GM18867 (cell line): ENCODE results near the gene HNRNPA1.
A peak's percentile ranks its signal among the peaks of the same experiment; 100 is the strongest.
"Not testable (repeated sequence)": the region's sequence is repeated elsewhere in the genome, so short reads cannot be mapped to it uniquely, and the experiment has no call there.

Source experiments
- ATAC-seq: cut with Tn5 transposase; IDR thresholded peaks from one replicate; pipeline ENCODE4 v1.9.1; 2021; ENCODE audit warnings: mild to moderate bottlenecking, moderate library complexity; ENCODE audit not compliant: unreplicated experiment

The HNRNPA1 gene

DNA sequence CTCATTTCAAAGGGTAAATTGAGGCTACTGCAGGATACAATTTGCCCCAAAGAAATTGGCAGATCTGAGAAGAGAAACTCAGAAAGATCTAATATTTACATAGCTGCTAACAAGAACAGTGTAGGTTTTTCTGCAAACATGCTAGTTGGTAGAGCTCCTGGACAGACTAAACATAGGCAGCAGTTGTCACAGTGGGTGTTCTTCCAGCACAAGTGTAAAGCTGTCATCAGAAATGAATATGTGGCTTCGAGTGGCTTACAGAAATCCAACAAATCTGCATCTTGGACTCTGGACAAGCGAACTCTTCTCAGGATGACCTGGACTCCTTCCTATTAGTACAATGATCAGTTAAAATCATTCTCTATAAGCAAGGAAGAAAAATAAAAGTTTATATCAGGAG is 6.5 kb upstream of the HNRNPA1 start:
- ATAC-seq: no peak

DNA sequence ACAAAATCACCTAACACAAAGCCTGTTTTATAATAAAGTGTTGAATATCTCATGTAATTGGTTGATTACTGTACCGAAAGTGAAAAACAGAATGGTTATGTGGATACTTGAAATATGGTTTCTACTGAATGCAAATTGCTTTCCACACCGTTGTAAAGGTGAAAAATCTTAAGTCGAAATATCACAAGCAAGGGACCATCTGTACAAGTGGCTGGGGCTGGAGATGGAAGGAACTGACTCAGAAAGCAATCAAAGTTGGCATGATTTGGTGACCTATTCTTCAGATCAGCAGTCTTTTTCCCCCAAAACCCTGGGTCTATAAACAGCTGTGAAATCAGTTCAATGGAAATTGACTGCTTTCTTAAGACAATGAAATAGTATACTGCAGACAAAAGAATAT is 4.2 kb upstream of the HNRNPA1 start:
- no peak for ATAC-seq

DNA sequence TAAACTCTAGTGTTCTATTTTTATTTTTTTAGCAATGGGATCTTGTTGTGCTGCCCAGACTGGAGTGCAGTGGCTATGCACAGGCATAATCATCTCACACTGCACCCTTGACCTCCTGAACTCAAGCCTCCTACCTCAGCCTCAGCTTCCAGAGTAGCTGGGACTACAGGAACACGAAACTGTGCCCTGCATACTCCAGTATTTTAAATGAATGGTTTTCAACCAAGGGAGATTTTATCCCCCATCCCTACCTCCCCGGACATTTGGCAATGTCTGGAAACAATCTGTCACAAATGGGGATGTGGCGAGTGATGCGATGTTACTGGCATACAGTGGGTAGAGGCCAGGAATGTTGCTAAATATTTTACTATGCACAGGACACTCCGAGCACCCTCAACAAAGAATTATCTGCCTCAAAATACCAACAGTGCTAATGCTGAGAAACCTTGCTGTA is 2.7 kb upstream of the HNRNPA1 start:
- no peak for ATAC-seq

DNA sequence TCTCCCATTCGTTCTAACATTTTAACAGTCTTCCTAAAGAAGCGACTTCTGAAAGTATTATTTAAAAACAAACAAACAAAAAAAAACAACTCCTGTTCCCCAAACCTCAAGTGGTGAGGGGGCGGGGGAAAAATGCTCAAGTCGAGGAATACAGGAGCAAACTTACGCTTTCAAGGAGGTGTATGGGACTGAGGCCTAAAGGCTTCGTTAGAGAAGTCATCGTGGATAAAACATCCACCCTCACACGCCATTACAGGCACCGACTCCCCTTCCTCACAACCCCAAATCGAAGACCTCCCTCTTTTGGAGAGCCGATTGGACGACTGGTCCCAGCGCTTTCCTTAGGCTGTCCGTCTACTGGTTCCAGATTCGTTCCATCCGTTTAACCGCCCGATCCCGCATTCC is 1.3 kb upstream of the HNRNPA1 start:
- no peak for ATAC-seq

DNA sequence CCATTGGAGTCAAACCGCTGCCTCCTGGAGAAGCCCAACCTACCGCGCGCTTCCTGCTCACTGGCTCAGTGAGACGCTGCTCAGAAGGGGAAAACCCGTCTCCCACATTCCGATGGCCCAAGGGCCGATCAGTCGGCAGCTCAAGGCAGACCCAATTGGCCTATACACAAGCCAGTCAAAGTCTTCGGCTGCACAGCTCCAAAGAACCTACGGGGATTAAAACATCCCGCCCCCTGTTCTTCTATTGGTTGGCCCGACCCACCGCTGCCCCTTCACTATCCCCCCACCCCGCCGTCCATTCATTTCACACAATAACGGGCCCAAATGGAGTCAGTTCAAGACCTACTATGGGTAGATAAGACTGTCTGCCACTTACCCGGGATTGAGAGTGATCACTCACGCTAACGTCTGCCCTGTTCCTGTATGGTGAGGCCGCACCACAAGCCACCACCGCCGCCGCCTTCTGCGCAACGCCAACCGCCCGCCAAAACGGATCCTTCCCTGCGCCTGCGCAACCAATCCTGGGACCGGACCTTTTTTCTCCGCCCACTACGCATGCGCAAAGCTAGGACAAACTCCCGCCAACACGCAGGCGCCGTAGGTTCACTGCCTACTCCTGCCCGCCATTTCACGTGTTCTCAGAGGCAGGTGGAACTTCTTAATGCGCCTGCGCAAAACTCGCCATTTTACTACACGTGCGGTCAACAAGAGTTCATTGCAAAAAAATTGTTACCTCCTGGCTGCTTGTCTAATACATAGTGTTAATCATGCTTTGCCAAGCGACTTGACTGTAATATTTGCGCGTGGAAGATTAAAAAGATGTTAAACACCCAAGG is 676 bp upstream of the HNRNPA1 start, which contains the start of gene CBX5:
Gene CBX5, minus strand, starts transcription at position 491 of the 836 bp plus-strand sequence. CDS start 22,472 bp downstream, outside the sequence.
- peak; percentile 71 for ATAC-seq

DNA sequence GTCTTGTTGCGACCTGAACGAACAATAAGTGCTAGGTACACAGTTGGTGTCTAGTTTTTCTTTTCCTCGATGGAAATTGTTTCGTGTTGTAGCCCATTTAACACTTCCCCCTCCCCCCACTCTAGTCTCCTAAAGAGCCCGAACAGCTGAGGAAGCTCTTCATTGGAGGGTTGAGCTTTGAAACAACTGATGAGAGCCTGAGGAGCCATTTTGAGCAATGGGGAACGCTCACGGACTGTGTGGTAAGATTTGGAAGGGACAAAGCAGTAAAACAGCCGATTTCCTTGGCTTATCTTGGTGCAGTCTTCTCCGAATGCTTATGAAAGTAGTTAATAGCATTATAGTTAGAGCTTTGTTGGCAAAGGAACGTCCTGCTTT is 724 bp downstream of the HNRNPA1 start:
- not testable (repeated sequence) for ATAC-seq

DNA sequence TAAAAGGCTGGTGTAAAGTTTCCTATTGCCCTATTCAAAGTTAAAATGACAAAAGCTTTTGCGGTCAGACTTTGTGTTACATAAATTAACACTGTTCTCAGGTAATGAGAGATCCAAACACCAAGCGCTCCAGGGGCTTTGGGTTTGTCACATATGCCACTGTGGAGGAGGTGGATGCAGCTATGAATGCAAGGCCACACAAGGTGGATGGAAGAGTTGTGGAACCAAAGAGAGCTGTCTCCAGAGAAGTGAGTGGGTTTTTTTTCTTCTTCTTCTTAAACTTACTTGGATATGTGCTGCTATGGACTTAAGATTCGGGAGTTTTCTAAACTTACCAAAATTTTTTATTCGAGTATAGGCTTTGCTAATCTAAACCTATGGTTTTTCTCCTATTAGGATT is 1.2 kb downstream of the HNRNPA1 start:
- ATAC-seq: not testable (repeated sequence)

DNA sequence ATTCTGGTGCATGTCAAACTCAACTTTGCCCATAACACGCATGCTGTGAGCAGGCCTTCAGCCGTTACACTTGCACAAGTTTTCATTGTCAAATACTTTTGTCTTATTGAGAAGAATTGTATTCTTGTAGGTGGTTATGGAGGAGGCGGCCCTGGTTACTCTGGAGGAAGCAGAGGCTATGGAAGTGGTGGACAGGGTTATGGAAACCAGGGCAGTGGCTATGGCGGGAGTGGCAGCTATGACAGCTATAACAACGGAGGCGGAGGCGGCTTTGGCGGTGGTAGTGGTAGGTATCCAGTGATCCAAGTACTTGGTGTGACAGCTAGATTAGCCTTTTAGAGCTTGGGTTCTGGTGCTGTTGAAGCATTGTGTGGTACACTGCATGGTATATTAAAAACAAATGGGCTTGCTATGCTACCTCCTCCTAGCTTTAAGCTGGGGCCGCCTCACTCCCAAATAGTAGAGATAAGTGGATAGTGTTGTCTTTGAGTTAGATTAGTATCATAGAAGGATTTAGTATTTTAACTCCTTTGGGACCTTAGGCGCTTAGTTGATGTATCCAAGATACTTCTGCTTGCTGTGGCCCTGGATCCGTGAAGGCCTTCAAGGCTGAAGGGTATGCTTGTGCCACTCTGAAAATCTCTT is 2.5 kb downstream of the HNRNPA1 start:
- ATAC-seq: no peak

DNA sequence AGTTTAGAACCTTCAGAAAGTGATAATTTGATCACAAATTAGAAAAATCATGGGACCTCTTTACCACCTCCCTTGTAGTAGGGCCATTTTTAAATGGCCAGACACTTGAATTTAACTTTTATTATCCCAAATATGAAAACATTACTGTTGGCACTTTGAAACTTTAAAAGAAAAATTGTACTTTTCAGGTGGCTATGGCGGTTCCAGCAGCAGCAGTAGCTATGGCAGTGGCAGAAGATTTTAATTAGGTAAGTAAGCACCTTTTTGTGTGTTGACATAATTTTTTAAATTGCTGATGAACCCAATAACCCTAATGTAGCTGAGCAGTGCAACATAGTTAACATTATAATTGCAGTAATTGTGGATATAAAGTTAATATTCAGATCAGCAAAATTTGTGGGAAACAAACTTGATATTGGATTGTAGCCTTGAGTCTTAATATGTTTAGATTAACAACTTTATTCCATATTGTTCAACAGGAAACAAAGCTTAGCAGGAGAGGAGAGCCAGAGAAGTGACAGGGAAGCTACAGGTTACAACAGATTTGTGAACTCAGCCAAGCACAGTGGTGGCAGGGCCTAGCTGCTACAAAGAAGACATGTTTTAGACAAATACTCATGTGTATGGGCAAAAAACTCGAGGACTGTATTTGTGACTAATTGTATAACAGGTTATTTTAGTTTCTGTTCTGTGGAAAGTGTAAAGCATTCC is 3.7 kb downstream of the HNRNPA1 start:
- not testable (repeated sequence) for ATAC-seq

DNA sequence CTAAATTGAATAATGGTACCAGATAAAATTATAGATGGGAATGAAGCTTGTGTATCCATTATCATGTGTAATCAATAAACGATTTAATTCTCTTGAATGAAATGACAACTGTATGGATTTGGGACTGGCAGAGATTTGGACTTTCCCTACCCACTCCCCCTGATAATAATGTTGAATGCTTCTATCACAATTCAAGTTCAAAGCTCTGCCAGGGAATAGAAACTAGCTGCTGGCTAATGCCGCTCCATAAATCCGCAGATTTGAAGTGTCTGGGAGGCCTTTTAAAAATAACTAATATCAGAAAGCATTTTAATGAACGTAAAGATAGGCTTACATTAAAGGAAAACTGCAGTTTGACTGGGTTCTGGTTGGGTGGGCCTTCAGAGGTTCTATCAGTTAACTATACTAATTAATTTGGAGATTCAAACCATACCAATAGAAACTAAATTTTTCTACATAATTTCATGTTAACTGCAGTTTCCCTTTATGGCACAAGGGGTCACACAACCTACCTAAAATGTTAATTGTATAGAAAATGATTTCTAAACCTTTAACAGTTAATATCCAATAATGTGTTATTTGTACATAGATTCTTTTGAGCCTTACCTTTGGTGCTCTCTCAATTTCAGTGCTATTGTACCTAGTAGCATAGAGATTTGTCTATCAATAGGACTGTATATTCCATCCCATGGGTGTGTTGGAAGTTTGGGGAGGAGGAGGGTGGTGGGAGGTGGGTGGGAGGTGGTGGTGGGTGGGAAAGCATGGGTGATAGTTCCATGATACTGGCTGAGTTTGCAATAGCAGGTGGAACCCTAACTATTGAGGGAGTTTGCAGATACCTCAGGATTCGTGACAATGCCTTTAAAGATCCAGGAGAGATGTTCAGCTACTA is 4.9 kb downstream of the HNRNPA1 start:
- ATAC-seq: no peak

DNA sequence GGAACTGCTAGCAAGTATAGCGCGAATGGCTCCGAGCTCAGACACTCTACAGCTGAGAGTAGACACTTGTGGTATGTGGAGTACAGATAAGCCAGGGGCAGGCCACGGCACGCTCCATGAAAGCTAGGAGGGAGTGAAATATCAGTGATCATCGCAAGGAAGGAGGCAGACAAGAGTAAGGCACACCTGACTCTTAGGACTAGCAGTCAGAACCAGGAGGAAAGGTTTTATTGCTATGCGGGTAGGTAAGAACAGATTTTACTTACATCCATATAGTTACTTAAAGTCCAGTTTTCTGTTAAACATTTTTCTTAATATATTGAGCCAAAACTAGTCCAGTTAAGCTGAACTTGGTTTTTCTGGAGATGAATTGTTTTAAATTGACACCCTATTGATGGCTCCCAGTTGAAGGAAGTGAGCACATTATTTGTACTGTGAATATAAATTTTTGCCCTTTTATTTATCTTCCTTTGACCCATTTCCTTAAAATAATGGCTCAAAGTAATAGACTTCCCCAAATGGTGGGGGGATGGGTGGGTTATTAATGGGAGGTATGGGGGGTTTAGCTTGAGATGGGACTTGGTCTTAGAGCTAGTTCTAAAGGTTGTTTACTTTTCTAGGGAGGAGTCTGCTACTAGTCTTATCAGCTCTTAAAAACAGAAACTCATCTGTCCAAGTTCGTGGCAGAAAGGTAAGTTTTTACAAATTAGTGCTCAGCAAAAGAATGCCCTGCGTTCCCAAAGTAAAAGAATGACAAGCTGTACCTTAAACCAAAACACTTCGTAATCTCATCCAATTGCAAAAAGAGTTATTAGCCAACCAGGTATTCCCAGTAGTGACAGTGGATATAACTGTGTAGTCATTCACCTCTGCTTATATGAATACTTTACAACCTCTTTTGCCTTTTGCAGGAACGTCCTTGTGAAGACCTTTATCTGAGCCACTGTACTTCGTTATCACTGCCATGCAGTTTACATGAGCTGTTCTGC is 5.8 kb downstream of the HNRNPA1 start:
- no peak for ATAC-seq

DNA sequence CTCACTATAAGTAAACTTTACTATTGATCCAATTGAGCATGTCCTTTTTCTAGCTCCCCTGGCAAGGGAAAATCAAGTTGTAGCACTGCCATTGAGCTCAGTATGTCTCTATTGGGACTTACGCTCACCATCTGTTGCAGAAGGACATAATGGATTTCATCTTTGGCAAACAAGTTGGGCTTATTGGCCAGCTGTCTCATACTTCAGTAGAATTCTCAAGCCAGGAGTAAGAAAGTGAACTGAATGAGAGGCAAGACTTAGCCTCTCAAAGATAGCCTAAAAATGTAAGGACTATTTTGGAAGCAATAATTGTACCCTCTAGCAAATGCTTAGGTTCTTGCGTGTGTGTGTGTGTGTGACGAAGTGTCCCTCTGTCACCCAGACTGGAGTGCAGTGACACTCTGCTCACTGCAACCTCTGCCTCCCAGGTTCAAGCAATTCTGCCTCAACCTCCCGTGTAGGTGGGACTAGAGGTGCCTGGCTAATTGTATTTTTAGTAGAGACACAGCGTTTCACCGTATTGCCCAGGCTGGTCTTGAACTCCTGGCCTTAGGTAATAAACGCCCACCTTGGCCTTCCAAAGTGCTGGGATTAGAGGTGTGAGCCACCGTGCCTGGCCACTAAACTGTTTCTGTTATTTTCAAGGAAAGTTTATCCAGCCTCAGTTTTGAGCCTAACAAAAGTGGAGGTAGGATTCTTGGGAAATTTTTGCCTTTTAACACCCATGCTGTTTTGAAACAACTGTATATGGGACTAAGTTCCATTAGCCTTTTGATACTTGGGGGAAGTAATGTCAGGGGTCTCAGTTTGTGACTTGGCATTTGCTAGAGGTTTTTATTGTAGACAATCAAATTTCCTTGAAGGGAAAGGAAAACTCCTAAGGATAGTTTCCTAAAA is 7.0 kb downstream of the HNRNPA1 start:
- ATAC-seq: no peak

DNA sequence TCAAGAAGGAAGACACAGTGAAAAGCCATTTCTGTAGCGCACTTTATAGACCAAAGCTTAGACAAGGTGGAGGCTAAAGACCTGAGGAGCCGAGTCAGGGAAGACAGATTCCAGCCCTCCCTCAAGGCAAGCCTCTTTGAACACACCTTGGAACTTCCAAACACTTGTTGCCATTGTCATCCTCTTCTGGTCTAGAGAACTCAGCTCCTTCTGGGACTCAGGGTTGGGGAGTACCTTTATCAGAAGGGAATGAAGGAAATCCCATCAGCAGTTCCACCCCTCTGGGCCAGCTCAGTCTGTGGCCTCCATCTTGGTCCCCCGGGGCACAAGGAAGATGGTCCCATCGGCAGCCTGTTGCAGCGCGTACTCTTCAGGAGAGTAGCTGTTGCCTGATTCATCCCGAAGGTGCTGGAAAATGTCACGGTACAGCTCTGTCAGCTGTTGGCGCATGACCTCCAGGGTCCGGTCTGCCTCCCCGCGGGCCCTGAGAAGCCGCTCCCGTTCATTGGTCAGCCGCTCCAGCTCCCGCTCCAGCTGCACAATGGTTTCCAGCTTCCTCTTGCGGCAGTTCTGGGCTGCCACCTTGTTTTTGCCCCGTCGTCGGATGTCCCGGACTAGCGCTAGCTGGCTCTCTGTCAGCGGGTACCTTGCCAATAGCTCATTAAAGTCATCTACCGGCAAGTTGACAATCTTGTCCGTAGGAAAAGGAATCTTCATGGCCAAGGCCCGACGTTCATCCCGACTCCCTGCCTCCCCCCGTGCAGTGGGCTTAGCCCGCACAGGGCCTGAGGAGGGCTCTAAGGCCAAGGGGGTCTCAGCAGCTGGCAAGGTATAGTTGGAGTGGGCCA is 11.8 kb downstream of the HNRNPA1 start:
- ATAC-seq: no peak

DNA sequence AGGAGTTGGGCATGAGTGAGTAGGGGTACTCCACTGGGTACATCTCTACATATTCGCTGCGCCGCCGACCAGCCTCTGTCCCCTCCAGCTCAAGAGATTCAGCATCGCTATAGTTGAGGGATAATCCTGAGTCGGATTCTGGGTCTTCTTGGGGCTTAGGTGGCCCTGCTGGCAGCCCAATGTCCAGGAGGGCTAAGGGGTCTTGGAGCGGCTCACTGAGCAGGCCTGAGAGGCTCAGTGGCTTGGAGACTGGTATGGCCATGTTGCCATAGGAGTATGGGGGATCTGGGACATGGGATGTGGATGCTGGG is 12.4 kb downstream of the HNRNPA1 start:
- ATAC-seq: no peak

DNA sequence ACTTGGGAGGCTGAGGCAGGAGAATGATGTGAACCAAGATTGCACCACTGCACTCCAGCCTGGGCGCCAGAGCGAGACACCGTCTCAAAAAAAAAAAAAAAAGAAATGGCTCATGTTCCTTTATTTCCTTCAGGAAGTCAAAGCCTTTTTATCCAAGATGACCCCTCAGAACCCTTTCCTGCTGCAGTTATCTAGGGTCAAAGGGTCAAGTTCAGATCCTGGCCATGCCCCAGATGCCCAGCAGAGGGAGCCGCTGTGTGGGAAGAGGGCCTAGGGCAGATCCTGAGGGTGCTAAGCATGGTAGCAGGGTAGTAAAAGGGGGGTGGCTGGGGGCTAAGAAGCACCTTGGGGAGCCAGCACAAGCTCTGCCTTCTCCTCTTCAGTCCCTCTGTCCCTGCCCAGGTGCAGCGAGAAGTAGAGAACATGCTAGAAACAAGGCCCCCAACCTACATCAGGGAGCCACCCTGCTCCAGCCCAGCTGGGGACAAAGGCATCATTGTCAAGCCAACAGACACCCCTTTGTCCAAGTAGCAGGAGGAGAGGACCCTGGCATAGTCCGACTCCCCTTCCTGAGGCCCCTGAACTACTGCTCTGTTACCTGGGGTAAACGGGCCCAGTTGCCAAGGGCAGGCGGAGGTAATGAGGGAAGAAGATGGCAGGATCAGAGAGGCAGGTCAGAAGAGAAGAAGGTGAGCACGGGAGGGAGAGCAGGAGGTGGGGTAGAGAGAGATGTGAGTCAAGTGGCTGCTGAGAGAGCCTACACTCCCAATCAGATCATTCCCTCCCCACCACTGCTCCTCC is 13.8 kb downstream of the HNRNPA1 start:
- ATAC-seq: peak; percentile 67

DNA sequence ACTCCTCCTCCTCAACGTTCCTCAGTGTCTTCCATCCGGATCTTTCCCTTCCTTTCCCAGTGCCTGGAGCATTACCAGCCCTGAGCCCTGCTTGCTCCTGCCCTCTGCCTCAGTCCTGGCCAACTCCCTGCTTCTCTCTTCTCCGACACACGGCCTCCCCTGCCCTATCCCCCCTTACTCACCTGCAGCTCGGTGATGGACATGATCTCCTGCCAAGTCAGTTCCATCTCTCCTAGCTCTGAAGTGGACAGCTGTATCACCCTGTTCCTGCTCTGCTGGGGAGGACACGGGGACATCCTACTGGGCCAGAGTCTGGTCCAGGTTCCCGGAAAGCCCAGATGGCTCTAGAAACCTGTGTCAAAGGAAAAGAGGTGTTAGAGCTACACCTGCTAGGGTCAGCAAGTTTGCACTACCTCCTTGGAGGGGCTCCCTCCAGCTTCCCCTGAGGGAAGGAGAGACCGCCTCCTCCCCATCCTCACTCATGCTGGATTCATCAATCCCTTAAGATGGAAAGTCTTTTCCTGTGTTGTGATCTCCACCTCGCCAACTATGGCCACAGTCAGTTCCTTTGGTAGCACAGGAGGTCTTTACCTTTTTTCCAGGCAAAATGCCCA is 14.5 kb downstream of the HNRNPA1 start:
- ATAC-seq: no peak
